Activated CD8-positive, alpha-beta T cell treated with anti-CD3 and anti-CD28 coated beads for 36 hours (primary cell): Measurements from ENCODE around the gene KERA. TPM values are rescaled to one million over a fixed set of nuclear protein-coding genes. Genes with fewer than 3 reads are reported as not detected.

Experiments used
- ATAC-seq: fragments of 200-7000 bp; cut with Tn5 transposase; one replicate; pipeline ENCODE4 v1.10.0; 2021; ENCODE audit warnings: mild to moderate bottlenecking, moderate library complexity
- CTCF ChIA-PET: fragments of 350-600 bp; sonication (Branson Sonifier 250); formaldehyde crosslinking; loops from one replicate; lab custom pipeline; 2021; ENCODE audit warnings: antibody characterized with exemption; lab: Charles Lee
- POLR2A ChIA-PET: fragments of 350-600 bp; sonication (Branson Sonifier 250); formaldehyde crosslinking; loops from one replicate; lab custom pipeline; 2021; ENCODE audit warnings: antibody characterized with exemption; lab: Charles Lee
- DNase-seq: peaks from one replicate; pipeline ENCODE4 v3.0.0-alpha.2; 2020
- H3K27ac Mint-ChIP-seq: one replicate; pipeline ENCODE4 v1.8.0; 2021; ENCODE audit warnings: mild to moderate bottlenecking, mixed read lengths
- H3K27me3 Mint-ChIP-seq: one replicate; pipeline ENCODE4 v1.8.0; 2021; ENCODE audit warnings: mixed read lengths
- H3K36me3 Mint-ChIP-seq: one replicate; pipeline ENCODE4 v1.8.0; 2021; ENCODE audit warnings: low read depth, mixed read lengths
- H3K4me1 Mint-ChIP-seq: one replicate; pipeline ENCODE4 v1.8.0; 2021; ENCODE audit warnings: low read depth, mixed read lengths
- H3K4me3 Mint-ChIP-seq: one replicate; pipeline ENCODE4 v1.8.0; 2021; ENCODE audit warnings: mild to moderate bottlenecking, moderate library complexity, mixed read lengths
- H3K9me3 Mint-ChIP-seq: one replicate; pipeline ENCODE4 v1.8.0; 2021; ENCODE audit warnings: mixed read lengths
- intact Hi-C: fragments of 100-400 bp; cut with micrococcal nuclease; formaldehyde crosslinking; loops from one replicate; pipeline ENCODE4 v1.10.0; 2022
- total RNA-seq, 2 experiments: library from RNA; stranded (reverse); gene quantifications; one replicate each; pipeline ENCODE4 v1.2.3, GENCODE V29; 2021
- TF ChIP-seq, protein P1 (sequence below): fragments of 200-600 bp; IDR thresholded peaks from one replicate; pipeline ENCODE4 v1.8.0; 2022; ENCODE audit warnings: antibody characterized with exemption, mild to moderate bottlenecking

Gene KERA
- total RNA-seq, 2 experiments from 2014 or later, result not detected

DNA sequence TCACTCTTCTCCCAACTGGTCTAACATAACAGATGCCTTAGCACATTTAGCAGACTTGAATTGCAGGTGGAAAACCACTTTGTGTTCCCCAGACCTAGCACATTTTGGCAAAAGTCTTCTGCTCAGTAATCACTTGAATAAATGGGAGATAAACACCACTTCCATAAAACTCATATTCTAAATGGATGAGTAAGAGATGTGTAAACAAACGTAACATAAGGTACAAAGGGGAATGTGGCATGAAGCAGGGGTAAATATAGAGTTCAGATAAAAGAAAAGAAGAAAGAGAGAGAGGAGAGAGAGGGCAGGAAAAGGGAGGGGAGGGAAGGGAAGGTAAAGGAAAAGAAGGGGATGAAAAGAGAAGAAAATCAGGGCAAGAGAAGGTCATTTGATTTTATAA lies 17.0 kb upstream of the KERA start:
- intact Hi-C loops, result no loop called here
- ATAC-seq (no peak), DNase-seq (no peak)
- Mint-ChIP-seq H3K4me1 (no peaks in the 10 kb centered on the region), H3K36me3 (no peaks in the 10 kb centered on the region), H3K27me3 (no peaks in the 10 kb centered on the region), H3K9me3 (no peaks in the 10 kb centered on the region), H3K27ac (no peak overlapping the region), H3K4me3 (no peak overlapping the region)
- TF ChIP-seq, protein P1, sequence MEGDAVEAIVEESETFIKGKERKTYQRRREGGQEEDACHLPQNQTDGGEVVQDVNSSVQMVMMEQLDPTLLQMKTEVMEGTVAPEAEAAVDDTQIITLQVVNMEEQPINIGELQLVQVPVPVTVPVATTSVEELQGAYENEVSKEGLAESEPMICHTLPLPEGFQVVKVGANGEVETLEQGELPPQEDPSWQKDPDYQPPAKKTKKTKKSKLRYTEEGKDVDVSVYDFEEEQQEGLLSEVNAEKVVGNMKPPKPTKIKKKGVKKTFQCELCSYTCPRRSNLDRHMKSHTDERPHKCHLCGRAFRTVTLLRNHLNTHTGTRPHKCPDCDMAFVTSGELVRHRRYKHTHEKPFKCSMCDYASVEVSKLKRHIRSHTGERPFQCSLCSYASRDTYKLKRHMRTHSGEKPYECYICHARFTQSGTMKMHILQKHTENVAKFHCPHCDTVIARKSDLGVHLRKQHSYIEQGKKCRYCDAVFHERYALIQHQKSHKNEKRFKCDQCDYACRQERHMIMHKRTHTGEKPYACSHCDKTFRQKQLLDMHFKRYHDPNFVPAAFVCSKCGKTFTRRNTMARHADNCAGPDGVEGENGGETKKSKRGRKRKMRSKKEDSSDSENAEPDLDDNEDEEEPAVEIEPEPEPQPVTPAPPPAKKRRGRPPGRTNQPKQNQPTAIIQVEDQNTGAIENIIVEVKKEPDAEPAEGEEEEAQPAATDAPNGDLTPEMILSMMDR, result no peak
- ChIA-PET POLR2A (no interaction called here), CTCF (no interaction called here)

DNA sequence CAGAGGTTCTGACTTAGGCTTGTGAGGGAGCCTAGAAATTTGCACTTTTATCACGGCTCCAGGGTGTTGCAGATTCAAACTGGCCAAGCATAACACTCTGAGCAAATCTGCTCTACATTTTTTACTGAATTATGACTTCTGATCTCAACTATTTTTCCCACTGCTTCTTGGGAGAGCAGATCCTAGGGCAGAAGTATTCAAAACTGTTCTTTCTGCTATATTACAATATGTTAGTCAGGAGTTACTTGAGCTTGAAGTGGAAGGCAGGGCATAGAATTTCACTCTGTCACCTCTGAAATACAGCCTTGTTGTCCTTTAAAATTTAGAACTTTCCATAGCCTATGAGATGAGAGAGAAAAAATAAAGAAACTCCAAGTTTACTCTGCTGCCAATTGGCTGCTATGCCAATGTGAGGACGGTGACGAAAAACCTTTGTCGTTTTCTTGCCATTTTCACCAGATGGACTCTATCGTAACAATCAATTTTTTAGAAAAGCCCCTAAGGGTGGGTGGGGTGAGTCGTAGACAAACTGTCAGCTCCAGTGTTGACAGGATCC lies 16.4 kb upstream of the KERA start:
- no peak for ATAC-seq
- TF ChIP-seq, protein P1, result no peak
- POLR2A ChIA-PET, result no interaction called here
- no peaks in the 10 kb centered on the region for H3K36me3 Mint-ChIP-seq
- intact Hi-C loops, result no loop called here
- H3K9me3 Mint-ChIP-seq, result no peaks in the 10 kb centered on the region
- H3K27ac Mint-ChIP-seq, result no peak overlapping the region
- no peaks in the 10 kb centered on the region for H3K4me1 Mint-ChIP-seq
- H3K4me3 Mint-ChIP-seq, result no peak overlapping the region
- H3K27me3 Mint-ChIP-seq, result no peaks in the 10 kb centered on the region
- CTCF ChIA-PET, result no interaction called here
- DNase-seq, result no peak

DNA sequence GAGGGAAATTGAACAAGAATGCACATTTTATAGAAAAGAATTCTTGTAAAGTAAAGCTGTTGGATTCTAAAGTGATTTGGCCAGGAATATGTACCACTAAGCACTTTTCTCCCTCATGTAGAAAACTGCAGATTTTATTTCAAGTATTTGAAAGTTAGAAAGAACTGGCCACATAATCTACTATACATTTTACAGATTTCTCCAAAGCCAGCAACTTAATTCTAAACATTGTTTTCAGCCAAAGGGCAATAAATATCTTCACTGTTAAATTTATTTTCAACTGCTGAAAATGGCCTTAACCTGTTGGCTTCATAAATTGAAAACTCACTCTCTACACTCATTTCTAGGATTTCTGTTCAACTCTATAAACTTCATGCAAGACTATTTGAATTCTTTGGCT lies 15.6 kb upstream of the KERA start:
- Mint-ChIP-seq H3K36me3 (no peaks in the 10 kb centered on the region), H3K4me3 (no peak overlapping the region), H3K27ac (no peak overlapping the region), H3K9me3 (no peaks in the 10 kb centered on the region), H3K4me1 (no peaks in the 10 kb centered on the region), H3K27me3 (no peaks in the 10 kb centered on the region)
- ChIA-PET CTCF (interaction anchor here (1.4 kb wide), 1 partner anchor 12 kb away, joined by 3 read pairs; no protein-coding TSS in a partner anchor), POLR2A (no interaction called here)
- ATAC-seq (no peak), DNase-seq (no peak)
- TF ChIP-seq, protein P1, result no peak
- intact Hi-C loops, result no loop called here

DNA sequence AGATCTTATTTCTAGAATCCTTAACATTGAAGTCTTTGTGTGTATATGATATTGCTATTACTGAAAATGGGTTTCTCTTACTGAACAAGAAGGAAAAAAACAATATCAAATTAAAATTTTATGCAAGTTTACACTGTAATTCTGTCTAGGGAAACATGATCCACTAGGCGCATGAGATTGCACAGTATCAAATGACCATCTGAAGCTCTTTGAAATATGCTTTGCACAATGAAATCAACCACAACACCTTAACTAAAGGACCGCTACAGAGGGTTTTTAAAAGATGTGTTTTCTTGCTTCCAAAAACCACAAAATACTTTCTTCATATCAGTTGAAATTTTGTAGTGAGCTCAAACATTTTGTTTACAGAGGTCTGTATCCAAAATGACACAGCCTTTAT lies 15.1 kb upstream of the KERA start:
- H3K27me3 Mint-ChIP-seq, result peaks cover 1% of the 10 kb centered on the region
- DNase-seq (no peak), ATAC-seq (no peak)
- H3K36me3 Mint-ChIP-seq, result no peaks in the 10 kb centered on the region
- intact Hi-C loops, result no loop called here
- TF ChIP-seq, protein P1, result no peak
- no peaks in the 10 kb centered on the region for H3K4me1 Mint-ChIP-seq
- POLR2A ChIA-PET, result interaction anchor here (0.7 kb wide), 1 partner anchor 26 kb away, joined by 4 read pairs; no protein-coding TSS in a partner anchor
- H3K9me3 Mint-ChIP-seq, result no peaks in the 10 kb centered on the region
- H3K27ac Mint-ChIP-seq, result no peak overlapping the region
- no peak overlapping the region for H3K4me3 Mint-ChIP-seq
- CTCF ChIA-PET, result interaction anchor here (1.4 kb wide), 1 partner anchor 12 kb away, joined by 3 read pairs; no protein-coding TSS in a partner anchor

DNA sequence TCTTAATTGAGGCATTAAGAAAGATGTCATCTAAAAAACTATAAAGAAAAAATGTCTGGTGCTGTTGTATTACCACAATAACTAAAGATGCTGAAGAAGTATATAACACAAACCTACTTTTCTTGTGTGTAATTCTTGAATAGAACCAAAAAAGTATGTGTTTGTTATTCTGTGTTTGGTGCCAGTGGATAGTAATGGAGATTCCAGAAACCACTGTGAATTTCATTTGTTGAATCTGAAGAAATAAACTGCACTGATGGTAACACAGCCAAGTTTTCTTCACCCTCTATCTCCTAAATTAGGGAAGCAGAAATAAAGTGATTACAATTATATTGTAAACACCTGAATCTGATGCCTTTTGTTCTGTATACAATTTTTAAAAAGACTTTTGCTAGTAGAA lies 13.1 kb upstream of the KERA start:
- CTCF ChIA-PET, result no interaction called here
- no peak for ATAC-seq
- no peaks in the 10 kb centered on the region for H3K4me1 Mint-ChIP-seq

More for the DNA sequence above, 13.1 kb upstream of the KERA start:
- H3K9me3 Mint-ChIP-seq, result no peaks in the 10 kb centered on the region
- intact Hi-C loops, result no loop called here
- no peaks in the 10 kb centered on the region for H3K36me3 Mint-ChIP-seq
- no peak for DNase-seq
- no peak overlapping the region for H3K4me3 Mint-ChIP-seq
- TF ChIP-seq, protein P1, result no peak
- POLR2A ChIA-PET, result no interaction called here
- no peak overlapping the region for H3K27ac Mint-ChIP-seq
- H3K27me3 Mint-ChIP-seq, result peaks cover 1% of the 10 kb centered on the region
